ENCODE measurements around the gene LYPD6.

The LYPD6 gene

GRCh38 chr2:149430743-149431736 lies 100.7 kb downstream of the LYPD6 start:
- H3K27ac ChIP-seq = no peak overlapping the region
- no peak for TF ChIP-seq ZFX (IDR thresholded peaks at IDR 0.05; ENCODE audit: borderline replicate concordance)
- TF ChIP-seq CTCF (IDR thresholded peaks at IDR 0.05) = no peak

- TF ChIP-seq CTCF (IDR thresholded peaks at IDR 0.05) = no peak
- no peak for TF ChIP-seq ZFX (IDR thresholded peaks at IDR 0.05; ENCODE audit: borderline replicate concordance)
- H3K27ac ChIP-seq = no peak overlapping the region
Measured at GRCh38 chr2:149438330-149438960, 108.1 kb downstream of the LYPD6 start.

GRCh38 chr2:149441255-149441654 lies 110.9 kb downstream of the LYPD6 start:
- no peak overlapping the region for H3K27ac ChIP-seq
- TF ChIP-seq ZFX (IDR thresholded peaks at IDR 0.05; ENCODE audit: borderline replicate concordance) (no peak), CTCF (IDR thresholded peaks at IDR 0.05) (no peak)

- TF ChIP-seq ZFX (IDR thresholded peaks at IDR 0.05; ENCODE audit: borderline replicate concordance) (no peak), CTCF (IDR thresholded peaks at IDR 0.05) (no peak)
- H3K27ac ChIP-seq = no peak overlapping the region
Measured at GRCh38 chr2:149442346-149442745, 112.0 kb downstream of the LYPD6 start.

- no peak overlapping the region for H3K27ac ChIP-seq
- TF ChIP-seq ZFX (IDR thresholded peaks at IDR 0.05; ENCODE audit: borderline replicate concordance) (no peak), CTCF (IDR thresholded peaks at IDR 0.05) (no peak)
Measured at GRCh38 chr2:149443150-149443549, 112.8 kb downstream of the LYPD6 start.

GRCh38 chr2:149446748-149447147 lies 116.4 kb downstream of the LYPD6 start:
- TF ChIP-seq ZFX (IDR thresholded peaks at IDR 0.05; ENCODE audit: borderline replicate concordance) (no peak), CTCF (IDR thresholded peaks at IDR 0.05) (no peak)
- H3K27ac ChIP-seq = no peak overlapping the region

- no peak overlapping the region for H3K27ac ChIP-seq
- no peak for TF ChIP-seq ZFX (IDR thresholded peaks at IDR 0.05; ENCODE audit: borderline replicate concordance)
- TF ChIP-seq CTCF (IDR thresholded peaks at IDR 0.05) = no peak
Measured at GRCh38 chr2:149448315-149448714, 117.9 kb downstream of the LYPD6 start.
